ENCODE results near the gene FOCAD.

The FOCAD gene

GRCh38 chr9:20815923-20816703 is 132.1 kb downstream of the FOCAD start:
- CTCF ChIA-PET: no interaction called here

DNA sequence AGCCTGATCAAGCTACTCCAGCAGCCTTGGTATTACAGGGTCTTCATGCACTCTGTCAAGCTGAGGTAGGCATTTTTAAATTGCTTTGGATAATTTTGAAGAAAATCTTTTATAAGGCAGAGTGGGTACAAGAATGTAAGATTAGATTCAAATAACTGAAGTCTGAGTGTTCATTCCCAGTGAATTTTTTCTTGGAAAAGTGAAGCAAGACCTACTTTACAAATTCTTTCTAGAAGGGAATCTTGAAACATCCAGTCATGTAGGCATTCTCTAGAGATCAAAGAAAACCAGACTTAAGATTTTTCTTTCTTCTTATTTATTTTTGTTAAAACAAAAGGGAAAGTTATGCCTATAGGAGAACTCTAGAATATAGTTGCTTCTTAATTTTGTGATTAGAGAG is 139.0 kb downstream of the FOCAD start:
- Histone ChIP-seq H3K36me3 (ENCODE audit: control insufficient read depth in 2 of 2, insufficient read depth in 1 of 2, low read length in 2 of 2) (peaks cover 0 to 19% of the 10 kb centered on the region in 2 experiments), H3K9me3 (ENCODE audit: control insufficient read depth, insufficient read depth, low read depth, low read length) (no peaks in the 10 kb centered on the region), H3K4me3 (ENCODE audit: low read depth, low read length) (no peak overlapping the region), H3K4me1 (ENCODE audit: control insufficient read depth, insufficient read depth, low read length) (no peaks in the 10 kb centered on the region), H3K27ac (ENCODE audit: extremely low read depth, low read depth, low read length) (no peak overlapping the region)
- ChIA-PET POLR2A (no interaction called here), CTCF (interaction anchor here (1.6 kb wide), 1 partner anchor 11 kb away, joined by 3 read pairs; no protein-coding TSS in a partner anchor)
- TF ChIP-seq ZNF596 (tag by site-specific recombination; IDR thresholded peaks at IDR 0.05) (no peak), ZNF600 (tag by site-specific recombination; IDR thresholded peaks at IDR 0.05) (no peak), ZNF362 (tag by site-specific recombination; IDR thresholded peaks at IDR 0.05) (no peak)
- TF ChIP-seq, protein P1, sequence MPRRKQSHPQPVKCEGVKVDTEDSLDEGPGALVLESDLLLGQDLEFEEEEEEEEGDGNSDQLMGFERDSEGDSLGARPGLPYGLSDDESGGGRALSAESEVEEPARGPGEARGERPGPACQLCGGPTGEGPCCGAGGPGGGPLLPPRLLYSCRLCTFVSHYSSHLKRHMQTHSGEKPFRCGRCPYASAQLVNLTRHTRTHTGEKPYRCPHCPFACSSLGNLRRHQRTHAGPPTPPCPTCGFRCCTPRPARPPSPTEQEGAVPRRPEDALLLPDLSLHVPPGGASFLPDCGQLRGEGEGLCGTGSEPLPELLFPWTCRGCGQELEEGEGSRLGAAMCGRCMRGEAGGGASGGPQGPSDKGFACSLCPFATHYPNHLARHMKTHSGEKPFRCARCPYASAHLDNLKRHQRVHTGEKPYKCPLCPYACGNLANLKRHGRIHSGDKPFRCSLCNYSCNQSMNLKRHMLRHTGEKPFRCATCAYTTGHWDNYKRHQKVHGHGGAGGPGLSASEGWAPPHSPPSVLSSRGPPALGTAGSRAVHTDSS (tag by site-specific recombination; IDR thresholded peaks at IDR 0.05): no peak

More at GRCh38 chr9:20815923-20816703, 132.1 kb downstream of the FOCAD start:
- peaks cover 0 to 3% of the 10 kb centered on the region in 2 experiments; a peak in 2 of 3 replicates for H3K36me3 ChIP-seq (ENCODE audit: control insufficient read depth in 2 of 2, insufficient read depth in 1 of 2, low read length in 2 of 2)
- POLR2A ChIA-PET: no interaction called here
- TF ChIP-seq, protein P2, sequence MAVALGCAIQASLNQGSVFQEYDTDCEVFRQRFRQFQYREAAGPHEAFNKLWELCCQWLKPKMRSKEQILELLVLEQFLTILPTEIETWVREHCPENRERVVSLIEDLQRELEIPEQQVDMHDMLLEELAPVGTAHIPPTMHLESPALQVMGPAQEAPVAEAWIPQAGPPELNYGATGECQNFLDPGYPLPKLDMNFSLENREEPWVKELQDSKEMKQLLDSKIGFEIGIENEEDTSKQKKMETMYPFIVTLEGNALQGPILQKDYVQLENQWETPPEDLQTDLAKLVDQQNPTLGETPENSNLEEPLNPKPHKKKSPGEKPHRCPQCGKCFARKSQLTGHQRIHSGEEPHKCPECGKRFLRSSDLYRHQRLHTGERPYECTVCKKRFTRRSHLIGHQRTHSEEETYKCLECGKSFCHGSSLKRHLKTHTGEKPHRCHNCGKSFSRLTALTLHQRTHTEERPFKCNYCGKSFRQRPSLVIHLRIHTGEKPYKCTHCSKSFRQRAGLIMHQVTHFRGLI (tag by site-specific recombination; IDR thresholded peaks at IDR 0.05): no peak
- TF ChIP-seq, protein P3, sequence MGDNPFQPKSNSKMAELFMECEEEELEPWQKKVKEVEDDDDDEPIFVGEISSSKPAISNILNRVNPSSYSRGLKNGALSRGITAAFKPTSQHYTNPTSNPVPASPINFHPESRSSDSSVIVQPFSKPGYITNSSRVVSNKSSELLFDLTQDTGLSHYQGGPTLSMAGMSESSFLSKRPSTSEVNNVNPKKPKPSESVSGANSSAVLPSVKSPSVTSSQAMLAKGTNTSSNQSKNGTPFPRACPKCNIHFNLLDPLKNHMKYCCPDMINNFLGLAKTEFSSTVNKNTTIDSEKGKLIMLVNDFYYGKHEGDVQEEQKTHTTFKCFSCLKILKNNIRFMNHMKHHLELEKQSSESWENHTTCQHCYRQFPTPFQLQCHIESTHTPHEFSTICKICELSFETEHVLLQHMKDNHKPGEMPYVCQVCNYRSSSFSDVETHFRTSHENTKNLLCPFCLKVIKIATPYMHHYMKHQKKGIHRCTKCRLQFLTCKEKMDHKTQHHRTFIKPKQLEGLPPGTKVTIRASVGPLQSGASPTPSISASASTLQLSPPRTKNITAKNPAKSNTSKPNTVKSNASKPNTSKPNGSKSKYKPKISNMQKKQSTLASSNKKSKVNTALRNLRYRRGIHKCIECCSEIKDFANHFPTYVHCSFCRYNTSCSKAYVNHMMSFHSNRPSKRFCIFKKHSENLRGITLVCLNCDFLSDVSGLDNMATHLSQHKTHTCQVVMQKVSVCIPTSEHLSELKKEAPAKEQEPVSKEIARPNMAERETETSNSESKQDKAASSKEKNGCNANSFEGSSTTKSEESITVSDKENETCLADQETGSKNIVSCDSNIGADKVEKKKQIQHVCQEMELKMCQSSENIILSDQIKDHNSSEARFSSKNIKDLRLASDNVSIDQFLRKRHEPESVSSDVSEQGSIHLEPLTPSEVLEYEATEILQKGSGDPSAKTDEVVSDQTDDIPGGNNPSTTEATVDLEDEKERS (tag by site-specific recombination; IDR thresholded peaks at IDR 0.05): no peak
- TF ChIP-seq ZXDB (tag by site-specific recombination; IDR thresholded peaks at IDR 0.05) (no peak), ZNF157 (tag by site-specific recombination; IDR thresholded peaks at IDR 0.05) (no peak), ZNF366 (tag by site-specific recombination; conservative IDR thresholded peaks at IDR 0.05) (no peak), ZNF433 (tag by site-specific recombination; IDR thresholded peaks at IDR 0.05; ENCODE audit: low read depth) (no peak)
- no peak overlapping the region for H3K27ac ChIP-seq (ENCODE audit: extremely low read depth, low read depth, low read length)
- no peak overlapping the region for H3K4me3 ChIP-seq (ENCODE audit: low read depth, low read length)
- no peaks in the 10 kb centered on the region for H3K4me1 ChIP-seq (ENCODE audit: control insufficient read depth, insufficient read depth, low read length)
- H3K9me3 ChIP-seq (ENCODE audit: control insufficient read depth, insufficient read depth, low read depth, low read length): no peaks in the 10 kb centered on the region

DNA sequence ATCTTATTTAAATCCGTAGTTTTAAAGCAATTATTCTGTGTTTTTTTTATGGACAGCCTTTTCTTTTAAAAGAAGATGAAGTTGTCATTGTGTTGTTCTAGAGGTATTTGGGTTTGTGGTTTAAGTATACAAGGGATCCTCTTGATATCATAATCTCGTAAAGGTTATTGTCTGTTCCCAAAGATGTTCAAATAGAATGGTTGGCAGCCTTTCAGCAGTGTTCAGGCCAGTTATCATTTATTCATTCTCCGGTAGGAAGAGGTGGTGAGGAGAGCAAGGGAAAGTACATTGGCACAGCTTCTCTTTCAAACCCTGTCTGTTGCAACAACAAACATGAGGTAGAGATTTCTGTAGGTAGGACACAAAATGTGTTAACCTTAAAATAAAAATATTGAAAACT is 147.0 kb downstream of the FOCAD start:
- Histone ChIP-seq H3K9me3 (ENCODE audit: control insufficient read depth, insufficient read depth, low read depth, low read length) (no peaks in the 10 kb centered on the region), H3K27ac (ENCODE audit: extremely low read depth, low read depth, low read length) (no peak overlapping the region), H3K36me3 (ENCODE audit: control insufficient read depth in 2 of 2, insufficient read depth in 1 of 2, low read length in 2 of 2) (no peaks in the 10 kb centered on the region; a peak in 1 of 3 replicates), H3K4me3 (ENCODE audit: low read depth, low read length) (no peak overlapping the region), H3K4me1 (ENCODE audit: control insufficient read depth, insufficient read depth, low read length) (peaks cover 4% of the 10 kb centered on the region)
- POLR2A ChIA-PET: no interaction called here
- CTCF ChIA-PET: interaction anchor here (0.6 to 1.2 kb wide), 2 partner anchors 327 to 884 kb away, joined by 3 to 4 read pairs; no protein-coding TSS in a partner anchor
- TF ChIP-seq KLF16 (tag by site-specific recombination; IDR thresholded peaks at IDR 0.05) (no peak), ZNF548 (tag by site-specific recombination; IDR thresholded peaks at IDR 0.05) (no peak), ZNF501 (tag by site-specific recombination; IDR thresholded peaks at IDR 0.05) (no peak), ZBTB44 (tag by site-specific recombination; IDR thresholded peaks at IDR 0.05) (no peak), ZNF18 (tag by site-specific recombination; IDR thresholded peaks at IDR 0.05) (no peak), SCRT2 (tag by site-specific recombination; IDR thresholded peaks at IDR 0.05) (no peak)
- TF ChIP-seq, protein P4, sequence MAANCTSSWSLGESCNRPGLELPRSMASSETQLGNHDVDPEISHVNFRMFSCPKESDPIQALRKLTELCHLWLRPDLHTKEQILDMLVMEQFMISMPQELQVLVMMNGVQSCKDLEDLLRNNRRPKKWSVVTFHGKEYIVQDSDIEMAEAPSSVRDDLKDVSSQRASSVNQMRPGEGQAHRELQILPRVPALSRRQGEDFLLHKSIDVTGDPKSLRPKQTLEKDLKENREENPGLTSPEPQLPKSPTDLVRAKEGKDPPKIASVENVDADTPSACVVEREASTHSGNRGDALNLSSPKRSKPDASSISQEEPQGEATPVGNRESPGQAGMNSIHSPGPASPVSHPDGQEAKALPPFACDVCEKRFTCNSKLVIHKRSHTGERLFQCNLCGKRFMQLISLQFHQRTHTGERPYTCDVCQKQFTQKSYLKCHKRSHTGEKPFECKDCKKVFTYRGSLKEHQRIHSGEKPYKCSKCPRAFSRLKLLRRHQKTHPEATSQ (tag by site-specific recombination; IDR thresholded peaks at IDR 0.05): no peak

All from HEK293 (cell line).